ENCODE data around the gene CTBP1.

CTBP1 gene

DNA sequence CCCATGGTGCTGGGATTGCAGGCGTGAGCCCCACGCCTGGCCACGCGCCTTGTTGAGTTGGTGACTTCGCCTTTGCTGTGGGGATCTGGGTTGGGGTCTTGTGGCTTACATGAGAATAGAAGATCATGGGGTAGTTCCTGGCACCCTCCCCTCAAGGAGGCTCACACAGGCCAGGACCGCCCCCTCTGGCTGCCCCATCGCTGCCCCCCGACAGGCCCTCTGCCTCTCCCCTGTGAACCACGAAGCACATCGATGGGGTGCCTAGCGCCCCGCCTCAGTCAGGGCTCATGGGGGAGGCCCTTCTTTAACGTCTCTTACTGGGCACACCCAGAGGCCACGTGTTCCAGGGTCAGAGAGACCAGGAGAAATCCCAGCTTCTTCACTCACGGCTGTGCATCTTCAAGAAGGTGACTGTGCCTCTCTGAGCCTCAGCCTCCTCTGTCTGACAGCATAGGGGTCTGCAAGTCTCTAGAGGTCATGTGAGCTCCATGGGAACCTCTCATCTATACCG is 53.0 kb downstream of the CTBP1 start:
- TF ChIP-seq, protein P1, sequence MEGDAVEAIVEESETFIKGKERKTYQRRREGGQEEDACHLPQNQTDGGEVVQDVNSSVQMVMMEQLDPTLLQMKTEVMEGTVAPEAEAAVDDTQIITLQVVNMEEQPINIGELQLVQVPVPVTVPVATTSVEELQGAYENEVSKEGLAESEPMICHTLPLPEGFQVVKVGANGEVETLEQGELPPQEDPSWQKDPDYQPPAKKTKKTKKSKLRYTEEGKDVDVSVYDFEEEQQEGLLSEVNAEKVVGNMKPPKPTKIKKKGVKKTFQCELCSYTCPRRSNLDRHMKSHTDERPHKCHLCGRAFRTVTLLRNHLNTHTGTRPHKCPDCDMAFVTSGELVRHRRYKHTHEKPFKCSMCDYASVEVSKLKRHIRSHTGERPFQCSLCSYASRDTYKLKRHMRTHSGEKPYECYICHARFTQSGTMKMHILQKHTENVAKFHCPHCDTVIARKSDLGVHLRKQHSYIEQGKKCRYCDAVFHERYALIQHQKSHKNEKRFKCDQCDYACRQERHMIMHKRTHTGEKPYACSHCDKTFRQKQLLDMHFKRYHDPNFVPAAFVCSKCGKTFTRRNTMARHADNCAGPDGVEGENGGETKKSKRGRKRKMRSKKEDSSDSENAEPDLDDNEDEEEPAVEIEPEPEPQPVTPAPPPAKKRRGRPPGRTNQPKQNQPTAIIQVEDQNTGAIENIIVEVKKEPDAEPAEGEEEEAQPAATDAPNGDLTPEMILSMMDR (IDR thresholded peaks at IDR 0.05; ENCODE audit: control extremely low read depth, extremely low read depth, low read depth, missing control alignments): no peak
- ChIA-PET CTCF (interaction anchor here (1.6 kb wide), 1 partner anchor 12 kb away, joined by 5 read pairs; no protein-coding TSS in a partner anchor), POLR2A (no interaction called here)
- no peak for DNase-seq (ENCODE audit: extremely low spot score)

DNA sequence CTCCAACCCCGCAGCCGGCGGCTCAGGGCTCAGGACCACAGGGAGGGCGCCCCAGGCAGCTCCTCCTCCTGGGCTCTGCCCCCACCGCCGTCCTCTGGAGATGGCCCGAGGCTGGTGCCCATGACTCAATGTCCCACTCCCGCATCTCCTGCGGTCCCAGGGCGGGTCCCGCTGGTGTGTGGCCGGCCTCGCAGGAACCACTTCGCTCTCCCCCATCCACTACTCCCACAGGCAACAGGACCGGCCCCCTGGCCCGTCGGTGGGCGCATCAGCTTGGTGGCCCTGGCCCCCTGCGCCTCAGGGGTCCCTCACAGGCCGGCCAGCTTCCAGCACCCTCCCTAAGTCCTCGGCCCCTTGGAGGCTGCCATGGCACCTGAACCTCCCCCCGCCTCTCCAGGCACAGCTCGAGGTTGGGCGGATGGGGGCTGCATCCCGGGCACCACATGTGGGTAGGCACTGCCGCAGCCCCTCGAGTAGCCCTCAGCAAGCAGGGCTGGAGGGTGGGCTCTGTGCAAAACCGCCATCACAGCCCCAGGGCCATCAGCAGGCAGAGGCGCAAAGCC is 53.7 kb downstream of the CTBP1 start:
- DNase-seq (ENCODE audit: extremely low spot score): no peak
- TF ChIP-seq, protein P1 (IDR thresholded peaks at IDR 0.05; ENCODE audit: control extremely low read depth, extremely low read depth, low read depth, missing control alignments): no peak
- ChIA-PET CTCF (interaction anchor here (1.0 kb wide), 1 partner anchor 12 kb away, joined by 3 read pairs; no protein-coding TSS in a partner anchor), POLR2A (no interaction called here)

DNA sequence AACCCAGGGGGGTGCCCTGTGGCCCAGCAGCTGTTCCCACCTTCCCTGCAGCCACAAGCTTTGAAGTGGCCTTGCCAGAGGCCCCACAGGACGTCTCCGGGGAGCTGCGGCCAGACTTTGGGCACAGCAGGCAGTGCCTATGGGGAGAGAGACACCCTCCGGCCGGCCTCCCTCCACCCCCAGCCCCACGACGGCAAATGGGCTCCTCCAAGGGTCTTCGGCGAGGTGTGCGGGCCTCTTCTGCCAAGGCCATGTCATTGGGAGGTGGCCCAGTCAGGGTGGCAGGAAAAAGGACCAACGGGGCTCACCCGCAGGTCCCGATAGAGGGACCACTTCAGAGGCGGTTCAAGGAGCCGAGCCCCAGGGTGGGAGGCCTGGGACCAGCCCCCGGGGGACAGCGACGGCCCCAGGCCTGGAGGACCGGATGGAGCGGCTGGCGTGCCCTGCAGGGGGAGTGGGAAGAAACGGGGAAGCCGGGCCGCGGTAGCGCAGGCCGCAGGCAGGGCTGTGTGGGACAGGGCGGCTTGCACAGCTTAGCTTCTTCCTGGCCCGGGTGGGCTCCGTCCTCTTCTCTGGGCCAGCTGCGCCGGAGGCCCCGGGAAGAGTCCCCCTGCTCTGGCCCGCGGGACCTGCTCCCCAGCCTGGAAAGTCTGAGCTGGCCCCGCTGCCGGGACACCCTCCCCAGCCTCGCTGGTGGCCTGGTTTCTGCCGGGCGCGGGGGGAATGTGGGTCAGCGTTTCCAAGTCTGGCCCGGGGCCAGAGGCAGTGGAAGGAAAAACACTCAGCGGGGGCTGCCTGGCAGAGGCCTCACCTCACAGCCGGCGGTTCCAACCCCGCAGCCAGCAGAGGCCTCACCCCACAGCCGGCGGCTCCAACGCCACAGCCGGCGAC is 54.7 kb downstream of the CTBP1 start:
- TF ChIP-seq, protein P1 (IDR thresholded peaks at IDR 0.05; ENCODE audit: control extremely low read depth, extremely low read depth, low read depth, missing control alignments): no peak
- ChIA-PET CTCF (interaction anchor here (1.0 kb wide), 1 partner anchor 11 kb away, joined by 3 read pairs; no protein-coding TSS in a partner anchor), POLR2A (no interaction called here)
- no peak for DNase-seq (ENCODE audit: extremely low spot score)

DNA sequence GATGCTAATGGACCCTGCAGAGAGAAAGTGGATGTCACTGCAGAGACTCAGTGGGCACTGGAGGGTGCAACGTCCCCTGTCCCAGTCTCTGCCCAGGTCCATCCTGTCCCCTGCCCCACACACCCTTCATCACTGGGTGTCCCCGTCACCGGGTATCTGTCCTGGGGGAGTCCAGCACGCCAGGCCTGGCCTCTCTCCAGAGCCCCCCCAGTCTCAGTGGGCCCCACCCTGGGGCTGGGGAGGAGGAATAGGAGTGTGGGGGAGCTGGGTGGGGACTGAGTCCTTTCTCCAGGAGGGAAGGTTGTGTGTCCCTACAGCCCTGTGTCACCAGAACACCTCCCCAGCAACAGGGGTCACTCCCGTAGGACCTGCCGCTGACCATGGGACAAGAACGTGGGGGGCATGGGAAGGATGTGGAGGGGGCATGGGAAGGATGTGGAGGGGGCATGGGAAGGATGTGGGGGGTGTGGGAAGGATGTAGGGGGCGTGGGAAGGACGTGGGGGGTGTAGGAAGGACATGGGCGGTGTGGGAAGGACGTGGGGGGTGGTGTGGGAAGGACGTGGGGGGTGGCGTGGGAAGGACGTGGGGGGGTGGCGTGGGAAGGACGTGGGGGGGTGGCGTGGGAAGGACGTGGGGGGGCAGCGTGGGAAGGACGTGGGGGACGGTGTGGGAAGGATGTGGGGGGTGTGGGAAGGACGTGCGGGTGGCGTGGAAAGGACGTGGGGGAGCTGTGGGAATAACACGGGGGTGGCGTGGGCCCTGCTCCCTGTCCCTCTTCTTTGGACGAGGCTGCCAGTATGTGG is 55.5 kb downstream of the CTBP1 start:
- TF ChIP-seq, protein P1 (IDR thresholded peaks at IDR 0.05; ENCODE audit: control extremely low read depth, extremely low read depth, low read depth, missing control alignments): no peak
- CTCF ChIA-PET: no interaction called here
- DNase-seq (ENCODE audit: extremely low spot score): no peak
- POLR2A ChIA-PET: no interaction called here

DNA sequence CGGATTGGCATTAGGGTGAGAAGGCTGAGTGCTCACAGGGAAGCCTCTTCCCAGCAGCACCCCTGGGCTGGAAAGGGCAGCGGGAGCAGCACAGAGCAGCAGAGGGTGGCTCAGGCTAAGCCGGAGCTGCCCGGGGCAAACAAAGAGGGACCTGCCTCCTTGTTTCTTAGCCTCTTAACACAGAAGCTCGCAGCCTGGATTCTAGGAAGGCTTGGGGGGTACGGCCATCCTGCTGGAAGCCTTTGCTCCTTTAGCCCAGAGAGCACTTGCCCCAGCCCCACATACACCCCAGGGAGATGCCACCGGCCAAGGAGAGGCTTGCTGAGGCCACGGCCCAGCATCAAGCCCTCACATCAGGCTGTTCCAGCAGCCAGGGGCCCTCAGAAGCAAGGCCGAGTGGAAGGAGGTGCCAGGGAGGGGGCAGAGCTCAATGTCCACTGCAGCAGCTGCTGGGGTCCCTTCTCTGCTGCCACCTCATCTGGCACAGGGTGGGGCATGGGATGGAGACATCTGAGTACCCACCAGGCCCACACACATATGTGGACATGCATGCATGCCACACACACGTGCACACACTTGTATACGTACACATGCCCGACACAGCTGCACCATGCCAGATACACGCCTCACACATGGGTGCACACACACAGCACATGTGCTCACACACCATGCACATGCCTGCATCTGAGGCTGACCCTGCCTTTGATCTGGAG is 56.3 kb downstream of the CTBP1 start:
- TF ChIP-seq, protein P1 (IDR thresholded peaks at IDR 0.05; ENCODE audit: control extremely low read depth, extremely low read depth, low read depth, missing control alignments): no peak
- ChIA-PET CTCF (interaction anchor here (1.4 kb wide), 1 partner anchor 9 kb away, joined by 3 read pairs; no protein-coding TSS in a partner anchor), POLR2A (no interaction called here)
- DNase-seq (ENCODE audit: extremely low spot score): no peak

Data from GM10248 (cell line).